ENCODE data around the gene BMPER. TPM values are rescaled to one million over a fixed set of nuclear protein-coding genes. Genes with fewer than 3 reads are reported as not detected.

BMPER gene
- total and polyA plus RNA-seq, 2 of the 8 experiments (the other 6 are each of a cell fraction or from before 2014, with no cell fraction given): 0.33 to 0.69 TPM

DNA sequence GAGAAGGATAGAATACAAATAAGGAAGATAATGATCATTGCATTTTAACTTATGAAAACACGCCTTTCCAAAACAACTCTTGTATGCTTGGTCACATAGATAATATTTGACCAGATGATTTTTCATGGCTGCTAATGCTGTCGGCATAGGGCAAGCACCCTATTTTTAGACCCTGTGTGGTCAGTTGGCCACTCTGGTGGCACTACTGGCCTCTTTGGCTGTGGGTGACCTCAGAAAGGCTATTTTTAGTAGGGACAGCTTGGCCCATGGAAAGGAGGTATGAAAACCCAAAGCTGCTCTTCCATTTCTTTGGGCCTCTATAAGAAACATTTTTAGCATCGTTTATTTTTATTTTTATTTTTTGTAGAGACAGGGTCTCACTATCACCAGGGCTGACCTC lies 12.3 kb downstream of the BMPER start:
- Histone ChIP-seq H4K5ac (ENCODE audit: insufficient read length, low read depth, low read length) (no peak overlapping the region), H2AFZ (ENCODE audit: low read length) (no peak overlapping the region), H3K27me3 (replicated peaks in 1 of 4; ENCODE audit: control insufficient read depth in 3 of 4, extremely low read depth in 1 of 4, insufficient read depth in 3 of 4, low read length in 3 of 4) (no peaks in the 10 kb centered on the region), H2BK12ac (ENCODE audit: low read depth, low read length) (no peak overlapping the region), H3K4me1 (replicated peaks in 1 of 4; ENCODE audit: control insufficient read depth in 3 of 4, insufficient read depth in 4 of 4, low read length in 3 of 4) (no peaks in the 10 kb centered on the region), H2BK15ac (ENCODE audit: low read length) (no peak overlapping the region), H3K23me2 (ENCODE audit: low read depth, low read length) (no peaks in the 10 kb centered on the region), H3K4me2 (ENCODE audit: insufficient read depth in 1 of 2, low read depth in 2 of 2, low read length in 2 of 2) (no peak overlapping the region), H3K9ac (replicated peaks in 1 of 4; ENCODE audit: extremely low read depth in 1 of 4, low read depth in 3 of 4, low read length in 3 of 4) (no peak overlapping the region), H3K79me1 (ENCODE audit: low read depth, low read length) (no peaks in the 10 kb centered on the region), H3K27ac (ENCODE audit: low read depth, low read length) (no peak overlapping the region), H2BK5ac (ENCODE audit: low read depth, low read length) (no peak overlapping the region), H3K56ac (replicated peaks; ENCODE audit: insufficient read length, low read depth, low read length) (no peak overlapping the region), H3K18ac (ENCODE audit: extremely low read depth, low read length) (no peak overlapping the region), H3K4ac (replicated peaks; ENCODE audit: insufficient read length, low read depth, low read length) (no peak overlapping the region), H4K8ac (ENCODE audit: extremely low read depth, insufficient read depth, low read length) (no peak overlapping the region), H3K9me3 (ENCODE audit: insufficient read depth in 2 of 2, low read depth in 1 of 2, low read length in 1 of 2) (no peaks in the 10 kb centered on the region), H2BK120ac (replicated peaks; ENCODE audit: low read depth, low read length) (no peak overlapping the region), H2AK5ac (ENCODE audit: low read depth, low read length) (no peak overlapping the region), H3K14ac (ENCODE audit: insufficient read length) (no peak overlapping the region), H3K79me2 (ENCODE audit: control insufficient read depth in 1 of 2, insufficient read depth in 2 of 2, low read length in 2 of 2) (no peaks in the 10 kb centered on the region), H4K20me1 (replicated peaks in 1 of 2; ENCODE audit: control insufficient read depth in 1 of 2, insufficient read depth in 2 of 2, low read length in 2 of 2) (no peaks in the 10 kb centered on the region), H3K23ac (ENCODE audit: insufficient read length) (no peak overlapping the region), H3K36me3 (ENCODE audit: control insufficient read depth in 2 of 4, insufficient read depth in 4 of 4, low read length in 3 of 4) (no peaks in the 10 kb centered on the region), H4K91ac (replicated peaks; ENCODE audit: insufficient read length, low read length) (no peak overlapping the region), H2BK20ac (ENCODE audit: low read length) (no peak overlapping the region), H3K4me3 (ENCODE audit: extremely low read depth in 1 of 4, insufficient read depth in 2 of 4, low read depth in 3 of 4, low read length in 4 of 4) (no peak overlapping the region)
- ChIA-PET CTCF (ENCODE audit: partially characterized antibody) (interaction anchor here (0.7 to 2.8 kb wide), 3 partner anchors 9 to 202 kb away, joined by 3 to 17 read pairs (median 4); no protein-coding TSS in a partner anchor), POLR2A (ENCODE audit: partially characterized antibody) (no interaction called here)
- FAIRE-seq (no peak), DNase-seq (ENCODE audit: low read depth in 1 of 2, low spot score in 2 of 2) (no peak)
- TF ChIP-seq POLR2AphosphoS5 (IDR thresholded peaks at IDR 0.05; ENCODE audit: low read depth, low read length) (no peak), SUZ12 (IDR thresholded peaks at IDR 0.05; ENCODE audit: low read length) (no peak), CBX5 (IDR thresholded peaks at IDR 0.05; ENCODE audit: low read depth, low read length) (no peak), SIX5 (IDR thresholded peaks at IDR 0.05; ENCODE audit: low read depth, low read length) (no peak), GABPA (IDR thresholded peaks at IDR 0.05; ENCODE audit: borderline replicate concordance, insufficient read depth, low read length) (no peak), SP1 (IDR thresholded peaks at IDR 0.05; ENCODE audit: low read depth, low read length) (no peak), BCL11A (IDR thresholded peaks at IDR 0.05; ENCODE audit: low read depth in 2 of 2, low read length in 2 of 2) (no peak), CHD1 (IDR thresholded peaks at IDR 0.05; ENCODE audit: low read depth, low read length) (no peak)
- TF ChIP-seq, protein P1, sequence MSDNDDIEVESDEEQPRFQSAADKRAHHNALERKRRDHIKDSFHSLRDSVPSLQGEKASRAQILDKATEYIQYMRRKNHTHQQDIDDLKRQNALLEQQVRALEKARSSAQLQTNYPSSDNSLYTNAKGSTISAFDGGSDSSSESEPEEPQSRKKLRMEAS (IDR thresholded peaks at IDR 0.05): no peak
- 94% methylated on average over 3 of the region's 3 CpGs; no CpG with 5 or more reads in 1 of the 2 experiments for WGBS, 2 experiments (ENCODE audit: extremely low coverage in 1 of 2, insufficient coverage in 1 of 2, insufficient read length in 1 of 2, insufficient replicate concordance in 2 of 2, low coverage in 1 of 2, low lambda C conversion rate in 2 of 2, missing lambda C conversion rate in 1 of 2)

Measured in H1 (cell line).